T-helper 1 cell treated with Interleukin-12 subunit alpha and Interleukin-12 subunit beta and Interleukin-4 antibody, amounts not matched to agents 30 μg/mL and 1 μg/mL, for 36 hours (primary cell): Measurements from ENCODE around the gene SLC49A3.
"Not testable (repeated sequence)": the region's sequence is repeated elsewhere in the genome, so short reads cannot be mapped to it uniquely, and the experiment has no call there.

Source experiments
- H3K27ac Mint-ChIP-seq: one replicate; pipeline ENCODE4 v1.8.0; 2021; ENCODE audit warnings: mild to moderate bottlenecking, mixed read lengths
- H3K27me3 Mint-ChIP-seq: one replicate; pipeline ENCODE4 v1.8.0; 2021; ENCODE audit warnings: low read depth, mixed read lengths
- H3K36me3 Mint-ChIP-seq: one replicate; pipeline ENCODE4 v1.8.0; 2021; ENCODE audit warnings: low read depth, mixed read lengths
- H3K4me1 Mint-ChIP-seq: one replicate; pipeline ENCODE4 v1.8.0; 2021; ENCODE audit warnings: low read depth, mixed read lengths
- H3K4me3 Mint-ChIP-seq: one replicate; pipeline ENCODE4 v1.8.0; 2021; ENCODE audit warnings: mild to moderate bottlenecking, moderate library complexity, mixed read lengths
- H3K9me3 Mint-ChIP-seq: one replicate; pipeline ENCODE4 v1.8.0; 2021; ENCODE audit warnings: mixed read lengths

SLC49A3 gene

GRCh38 chr4:637536-638280 is 51.2 kb downstream of the SLC49A3 start:
- Mint-ChIP-seq H3K27me3 (no peaks in the 10 kb centered on the region), H3K9me3 (peaks cover 8% of the 10 kb centered on the region), H3K4me3 (no peak overlapping the region), H3K4me1 (no peaks in the 10 kb centered on the region), H3K27ac (no peak overlapping the region), H3K36me3 (no peaks in the 10 kb centered on the region)

- H3K4me3 Mint-ChIP-seq = no peak overlapping the region
- no peaks in the 10 kb centered on the region for H3K4me1 Mint-ChIP-seq
- H3K27ac Mint-ChIP-seq = no peak overlapping the region
- no peaks in the 10 kb centered on the region for H3K27me3 Mint-ChIP-seq
- no peaks in the 10 kb centered on the region for H3K36me3 Mint-ChIP-seq
- peaks cover 15% of the 10 kb centered on the region for H3K9me3 Mint-ChIP-seq
These were observed 52.3 kb downstream of the SLC49A3 start for GRCh38 chr4:636628-637159.

- no peaks in the 10 kb centered on the region for H3K27me3 Mint-ChIP-seq
- no peaks in the 10 kb centered on the region for H3K36me3 Mint-ChIP-seq
- no peaks in the 10 kb centered on the region for H3K4me1 Mint-ChIP-seq
- H3K4me3 Mint-ChIP-seq = no peak overlapping the region
- H3K27ac Mint-ChIP-seq = no peak overlapping the region
- peaks cover 19% of the 10 kb centered on the region for H3K9me3 Mint-ChIP-seq
These were observed 52.9 kb downstream of the SLC49A3 start for GRCh38 chr4:635851-636627.

- H3K36me3 Mint-ChIP-seq, H3K27ac Mint-ChIP-seq, H3K27me3 Mint-ChIP-seq, H3K4me1 Mint-ChIP-seq, H3K4me3 Mint-ChIP-seq: not testable (repeated sequence)
- H3K9me3 Mint-ChIP-seq = peaks cover 18% of the 10 kb centered on the region
These were observed 53.7 kb downstream of the SLC49A3 start for GRCh38 chr4:635066-635835.

GRCh38 chr4:634599-634985 is 54.4 kb downstream of the SLC49A3 start:
- Mint-ChIP-seq H3K27ac (no peak overlapping the region), H3K9me3 (peaks cover 18% of the 10 kb centered on the region), H3K27me3 (no peaks in the 10 kb centered on the region), H3K36me3 (no peaks in the 10 kb centered on the region), H3K4me1 (no peaks in the 10 kb centered on the region), H3K4me3 (no peak overlapping the region)

- H3K27me3 Mint-ChIP-seq = no peaks in the 10 kb centered on the region
- H3K36me3 Mint-ChIP-seq = no peaks in the 10 kb centered on the region
- peaks cover 18% of the 10 kb centered on the region for H3K9me3 Mint-ChIP-seq
- H3K27ac Mint-ChIP-seq = no peak overlapping the region
- no peak overlapping the region for H3K4me3 Mint-ChIP-seq
- H3K4me1 Mint-ChIP-seq = no peaks in the 10 kb centered on the region
These were observed 54.9 kb downstream of the SLC49A3 start for GRCh38 chr4:633976-634598.

- no peaks in the 10 kb centered on the region for H3K4me1 Mint-ChIP-seq
- peaks cover 18% of the 10 kb centered on the region for H3K9me3 Mint-ChIP-seq
- no peak overlapping the region for H3K27ac Mint-ChIP-seq
- H3K36me3 Mint-ChIP-seq = no peaks in the 10 kb centered on the region
- H3K27me3 Mint-ChIP-seq = no peaks in the 10 kb centered on the region
- no peak overlapping the region for H3K4me3 Mint-ChIP-seq
These were observed 55.5 kb downstream of the SLC49A3 start for GRCh38 chr4:633406-633805.

- no peak overlapping the region for H3K4me3 Mint-ChIP-seq
- H3K27me3 Mint-ChIP-seq = no peaks in the 10 kb centered on the region
- no peaks in the 10 kb centered on the region for H3K4me1 Mint-ChIP-seq
- no peak overlapping the region for H3K27ac Mint-ChIP-seq
- H3K36me3 Mint-ChIP-seq = no peaks in the 10 kb centered on the region
- peaks cover 18% of the 10 kb centered on the region for H3K9me3 Mint-ChIP-seq
These were observed 56.0 kb downstream of the SLC49A3 start for GRCh38 chr4:632926-633325.

GRCh38 chr4:632196-632790 is 56.7 kb downstream of the SLC49A3 start:
- H3K9me3 Mint-ChIP-seq = peaks cover 18% of the 10 kb centered on the region
- no peak overlapping the region for H3K4me3 Mint-ChIP-seq
- no peaks in the 10 kb centered on the region for H3K36me3 Mint-ChIP-seq
- H3K27ac Mint-ChIP-seq = no peak overlapping the region
- no peaks in the 10 kb centered on the region for H3K4me1 Mint-ChIP-seq
- no peaks in the 10 kb centered on the region for H3K27me3 Mint-ChIP-seq
